ENCODE measurements around the gene BIVM. TPM values are rescaled to one million over a fixed set of nuclear protein-coding genes. Genes with fewer than 3 reads are reported as not detected.

The BIVM gene
- total RNA-seq, 1 experiment from 2014 or later: 19.3 TPM

GRCh38 chr13:102877303-102877702, 78.4 kb downstream of the BIVM start:
- DNase-seq (ENCODE audit: extremely low read depth, low read depth): no peak

DNA sequence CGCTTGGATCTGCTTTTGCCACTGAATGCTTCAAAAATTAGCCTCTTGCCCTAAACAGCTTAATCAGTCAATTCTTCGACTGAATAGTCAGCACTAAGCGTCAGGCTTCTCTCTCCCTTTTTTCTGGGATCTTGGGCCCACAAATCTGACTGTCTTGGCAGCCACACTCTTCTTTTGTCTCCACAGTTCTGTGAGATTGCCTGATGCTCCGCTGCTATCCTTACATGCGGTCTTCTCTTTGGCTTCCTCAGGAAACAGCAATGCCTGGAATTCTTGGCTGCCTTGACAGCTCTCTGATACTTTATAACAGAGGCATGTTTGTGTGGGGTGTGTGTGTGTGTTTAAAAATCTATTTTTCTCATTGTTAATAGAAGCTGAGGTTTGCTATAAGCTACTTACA, 79.6 kb downstream of the BIVM start:
- DNase-seq (ENCODE audit: extremely low read depth, low read depth): no peak

GRCh38 chr13:102879793-102880499, 81.0 kb downstream of the BIVM start:
- DNase-seq (ENCODE audit: extremely low read depth, low read depth): no peak

GRCh38 chr13:102881819-102882686, 83.1 kb downstream of the BIVM start:
- no peak for DNase-seq (ENCODE audit: extremely low read depth, low read depth)

Other genes starting within 250 kb of the BIVM start
- gene TPP2, start 202.1 kb upstream of the BIVM start, total RNA-seq (2014; rRNA removed; shearing (Covaris generic)): 32.6 and 35.6 TPM in 2 replicates
- gene METTL21C, start 104.1 kb upstream of the BIVM start, total RNA-seq (2014; rRNA removed; shearing (Covaris generic)): not detected in 2 replicates
- gene TEX30, start 25.3 kb upstream of the BIVM start, total RNA-seq (2014; rRNA removed; shearing (Covaris generic)): 26.2 and 33.5 TPM in 2 replicates
- 12.7 TPM in 2 replicates for gene POGLUT2, start 143 bp upstream of the BIVM start, total RNA-seq (2014; rRNA removed; shearing (Covaris generic))
- gene ERCC5, start 46.9 kb downstream of the BIVM start, total RNA-seq (2014; rRNA removed; shearing (Covaris generic)): 30.5 and 33.4 TPM in 2 replicates

Data from NCI-H460 (cell line).